ENCODE results near the gene CDH13. TPM values are rescaled to one million over a fixed set of nuclear protein-coding genes. Genes with fewer than 3 reads are reported as not detected.

CDH13 gene
- total RNA-seq, 4 donors from 2014 or later: 6.4 to 19.7 (median 11.7) TPM

DNA sequence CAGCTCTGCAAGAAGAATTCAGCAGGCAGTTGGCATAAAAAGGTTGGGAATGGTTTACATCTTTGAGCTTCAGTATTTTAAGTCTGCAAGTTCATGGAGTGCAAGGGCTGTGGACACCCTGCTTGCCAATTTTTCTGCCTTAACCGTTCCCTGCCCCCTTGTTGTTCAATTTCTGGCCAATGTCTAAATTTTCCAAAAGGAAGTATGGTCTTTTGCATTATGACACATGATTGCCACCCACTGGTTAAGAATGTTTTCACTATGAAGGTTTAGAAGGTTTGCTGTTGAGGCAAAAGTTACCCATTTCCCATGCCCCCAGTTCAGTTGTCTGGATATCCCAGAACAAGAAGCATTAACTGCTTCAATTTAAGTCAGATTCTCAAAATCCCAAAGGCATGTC is 441.9 kb downstream of the CDH13 start:
- TF ChIP-seq, protein P1, sequence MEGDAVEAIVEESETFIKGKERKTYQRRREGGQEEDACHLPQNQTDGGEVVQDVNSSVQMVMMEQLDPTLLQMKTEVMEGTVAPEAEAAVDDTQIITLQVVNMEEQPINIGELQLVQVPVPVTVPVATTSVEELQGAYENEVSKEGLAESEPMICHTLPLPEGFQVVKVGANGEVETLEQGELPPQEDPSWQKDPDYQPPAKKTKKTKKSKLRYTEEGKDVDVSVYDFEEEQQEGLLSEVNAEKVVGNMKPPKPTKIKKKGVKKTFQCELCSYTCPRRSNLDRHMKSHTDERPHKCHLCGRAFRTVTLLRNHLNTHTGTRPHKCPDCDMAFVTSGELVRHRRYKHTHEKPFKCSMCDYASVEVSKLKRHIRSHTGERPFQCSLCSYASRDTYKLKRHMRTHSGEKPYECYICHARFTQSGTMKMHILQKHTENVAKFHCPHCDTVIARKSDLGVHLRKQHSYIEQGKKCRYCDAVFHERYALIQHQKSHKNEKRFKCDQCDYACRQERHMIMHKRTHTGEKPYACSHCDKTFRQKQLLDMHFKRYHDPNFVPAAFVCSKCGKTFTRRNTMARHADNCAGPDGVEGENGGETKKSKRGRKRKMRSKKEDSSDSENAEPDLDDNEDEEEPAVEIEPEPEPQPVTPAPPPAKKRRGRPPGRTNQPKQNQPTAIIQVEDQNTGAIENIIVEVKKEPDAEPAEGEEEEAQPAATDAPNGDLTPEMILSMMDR (IDR thresholded peaks at IDR 0.05; ENCODE audit: low read depth): no peak

DNA sequence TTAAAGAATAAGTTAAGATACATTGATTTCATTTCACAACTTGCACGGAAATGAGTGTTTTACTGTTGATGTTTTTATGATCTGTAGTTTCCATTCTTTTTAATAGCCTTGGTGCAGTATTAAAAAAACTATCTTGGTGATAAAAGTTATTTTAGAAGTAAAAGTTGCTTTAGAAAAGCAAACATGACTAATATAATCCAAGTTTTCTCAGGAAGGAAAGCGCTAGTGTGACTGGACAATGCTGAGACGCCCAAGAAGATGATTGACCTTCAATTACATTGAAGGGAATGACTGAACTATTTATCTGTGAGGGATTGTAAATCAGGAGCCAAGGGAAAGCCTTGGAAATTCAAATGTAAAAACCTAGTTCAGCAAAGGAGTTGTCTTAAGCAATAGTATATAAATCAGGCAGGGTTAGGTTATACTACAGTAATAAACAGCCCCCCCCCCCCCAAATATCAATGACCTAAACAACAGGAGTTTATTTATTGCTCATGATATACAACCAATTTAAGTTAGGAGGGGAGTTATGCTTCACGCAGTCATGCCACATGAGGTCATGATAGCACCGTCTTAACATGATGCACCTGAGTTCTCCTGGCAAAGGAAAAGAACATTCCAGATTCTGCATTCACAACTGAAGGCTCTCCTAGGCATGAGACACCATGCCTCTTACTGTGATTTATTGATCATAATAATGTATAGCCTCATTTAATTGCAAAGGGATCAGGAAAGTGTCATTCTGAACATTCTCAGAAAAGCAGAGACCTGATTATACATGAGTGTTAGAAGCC is 443.8 kb downstream of the CDH13 start:
- TF ChIP-seq, protein P1 (IDR thresholded peaks at IDR 0.05; ENCODE audit: low read depth): no peak

DNA sequence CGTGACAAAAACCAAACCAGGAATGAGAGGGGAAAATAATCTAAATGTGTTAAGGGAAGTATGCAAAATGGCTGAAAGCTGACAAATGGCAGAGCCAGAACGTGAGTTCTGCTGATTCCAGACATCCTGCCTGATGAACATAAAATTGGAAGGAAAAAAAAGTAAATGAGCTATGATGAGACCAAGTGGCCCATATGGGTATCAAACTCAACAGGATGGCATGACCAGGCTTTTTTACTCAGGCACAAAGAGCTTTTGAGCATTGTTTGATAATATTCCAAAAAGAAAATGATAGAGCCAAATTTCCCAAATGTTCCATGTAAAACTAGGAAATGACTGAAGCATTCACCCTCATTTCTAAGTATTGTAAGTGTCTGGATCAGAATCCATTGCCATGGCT is 449.2 kb downstream of the CDH13 start:
- TF ChIP-seq, protein P1 (IDR thresholded peaks at IDR 0.05; ENCODE audit: low read depth): no peak

DNA sequence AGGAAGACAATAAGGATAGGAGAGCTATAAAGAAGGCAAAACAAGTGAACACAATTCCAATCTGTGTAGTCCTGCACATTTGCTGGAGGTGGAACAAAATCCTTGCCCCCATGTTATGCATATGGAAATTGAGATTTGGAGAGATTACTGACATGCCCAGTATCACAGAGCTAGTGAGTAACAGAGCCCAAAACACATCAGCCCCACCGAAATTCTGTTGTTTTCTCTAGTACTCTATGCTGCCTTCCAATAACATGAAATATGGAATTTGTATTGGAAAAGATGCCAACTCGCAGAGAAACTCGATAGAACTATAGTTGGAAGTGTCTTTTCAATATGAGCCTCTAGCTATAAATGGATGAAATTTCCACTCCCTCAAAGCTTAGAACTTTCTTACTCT is 456.6 kb downstream of the CDH13 start:
- TF ChIP-seq, protein P1 (IDR thresholded peaks at IDR 0.05; ENCODE audit: low read depth): no peak

DNA sequence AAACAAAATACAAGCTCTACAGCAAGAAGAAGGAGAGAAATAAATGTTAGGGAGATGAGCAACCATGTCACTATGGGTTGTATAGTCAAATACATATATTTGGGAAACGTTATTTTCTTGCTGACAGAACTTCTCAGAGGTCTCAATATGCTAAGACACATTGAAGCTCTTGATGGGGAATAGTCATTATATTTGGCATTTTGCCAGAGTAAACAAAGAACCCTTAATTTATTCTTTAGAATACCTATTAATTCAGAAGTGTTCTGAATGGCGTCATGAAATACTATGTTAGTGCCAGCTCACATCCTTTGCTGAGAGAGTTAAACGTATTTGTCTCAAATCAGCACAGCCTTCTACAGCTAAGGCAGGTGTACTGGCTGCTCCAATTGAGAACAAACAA is 458.9 kb downstream of the CDH13 start:
- TF ChIP-seq, protein P1 (IDR thresholded peaks at IDR 0.05; ENCODE audit: low read depth): no peak

DNA sequence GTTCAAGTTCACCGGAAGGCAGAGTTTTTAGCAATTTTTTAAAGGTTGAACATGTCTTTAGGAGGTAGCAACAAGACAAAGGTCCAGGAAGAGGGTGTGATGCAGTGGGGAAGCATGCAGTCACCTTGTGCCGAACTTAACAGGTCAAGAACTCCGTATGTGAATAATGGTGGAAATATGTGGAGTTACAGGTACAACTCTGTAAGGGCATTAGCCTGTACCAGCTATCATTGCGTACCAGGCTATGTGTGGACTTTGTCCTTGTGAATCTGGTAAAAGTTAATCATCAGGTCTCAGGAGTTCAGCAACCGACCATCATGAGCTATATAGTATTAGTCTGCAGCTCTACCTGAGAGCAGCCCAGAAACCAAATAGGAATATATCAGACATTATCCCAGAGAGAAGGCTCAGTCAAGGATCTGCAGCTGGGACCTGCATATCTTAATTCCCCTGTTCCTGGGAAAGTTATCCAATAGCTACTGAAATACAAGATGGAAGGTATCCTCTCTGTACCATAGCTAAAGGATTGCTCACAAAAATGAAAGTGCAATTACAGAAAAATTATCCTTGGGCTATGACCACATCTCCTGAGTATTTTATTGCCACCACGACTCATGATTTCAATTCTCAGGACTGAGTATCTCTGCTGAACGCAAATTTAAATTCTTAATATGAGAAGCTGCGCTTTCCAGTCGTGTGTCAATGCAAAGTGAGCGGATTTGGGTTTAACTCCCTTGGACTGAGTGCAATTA is 469.3 kb downstream of the CDH13 start:
- TF ChIP-seq, protein P1 (IDR thresholded peaks at IDR 0.05; ENCODE audit: low read depth): no peak

DNA sequence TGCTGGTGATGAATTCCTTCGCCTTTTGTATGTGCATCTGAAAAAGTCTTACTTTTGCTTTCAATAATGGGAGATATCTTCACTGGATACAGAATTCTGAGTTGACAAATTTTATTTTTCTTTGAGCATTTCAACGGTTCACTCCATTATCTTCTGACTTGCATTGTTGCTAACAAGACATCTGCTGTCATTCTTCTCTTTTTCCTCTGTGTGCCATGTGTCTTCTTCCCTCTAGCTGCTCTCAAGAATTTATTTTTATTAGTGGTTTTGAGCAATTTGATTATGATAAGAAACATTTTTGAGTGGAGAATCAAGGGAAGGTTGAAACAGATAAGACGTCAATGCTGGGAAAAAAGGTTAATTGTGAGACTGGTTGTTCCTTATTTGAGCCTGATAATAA is 471.8 kb downstream of the CDH13 start:
- TF ChIP-seq, protein P1 (IDR thresholded peaks at IDR 0.05; ENCODE audit: low read depth): no peak
